ENCODE measurements around the gene BASP1. TPM values are rescaled to one million over a fixed set of nuclear protein-coding genes. Genes with fewer than 3 reads are reported as not detected.

Gene BASP1
- total RNA-seq, 3 donors from 2014 or later = 19.9 to 50.1 (median 34.9) TPM

GRCh38 chr5:17196697-17197096, 20.7 kb upstream of the BASP1 start:
- no peak for DNase-seq (ENCODE audit: low spot score in 2 of 2)
- H3K27me3 ChIP-seq = no peaks in the 10 kb centered on the region
- no peak for TF ChIP-seq POLR2A (IDR thresholded peaks at IDR 0.05)
- no peak for TF ChIP-seq POLR2AphosphoS5 (IDR thresholded peaks at IDR 0.05)
- no peak for TF ChIP-seq CTCF (IDR thresholded peaks at IDR 0.05)
- no peak overlapping the region for H3K27ac ChIP-seq
- H3K9me3 ChIP-seq = no peaks in the 10 kb centered on the region
- no peaks in the 10 kb centered on the region for H3K36me3 ChIP-seq
- no peak overlapping the region for H3K4me3 ChIP-seq
- no peaks in the 10 kb centered on the region for H3K4me1 ChIP-seq
- intact Hi-C loops (cut with DNase I; ENCODE audit: low total_unique reads) = no loop called here

- DNase-seq (ENCODE audit: low spot score in 2 of 2) = no peak
- Histone ChIP-seq H3K9me3 (no peaks in the 10 kb centered on the region), H3K4me1 (no peaks in the 10 kb centered on the region), H3K4me3 (no peak overlapping the region), H3K36me3 (no peaks in the 10 kb centered on the region), H3K27ac (no peak overlapping the region), H3K27me3 (peaks cover 0 to 9% of the 10 kb centered on the region in 2 donors)
- intact Hi-C loops (cut with DNase I; ENCODE audit: low total_unique reads) = no loop called here
- peak; percentile 31 to 47 (median 47) for TF ChIP-seq CTCF (IDR thresholded peaks at IDR 0.05)
- TF ChIP-seq POLR2AphosphoS5 (IDR thresholded peaks at IDR 0.05) = no peak
- TF ChIP-seq POLR2A (IDR thresholded peaks at IDR 0.05) = no peak
These were observed 13.9 kb upstream of the BASP1 start for GRCh38 chr5:17203329-17204132.

GRCh38 chr5:17204133-17204489, 13.3 kb upstream of the BASP1 start:
- Histone ChIP-seq H3K4me1 (no peaks in the 10 kb centered on the region), H3K9me3 (no peaks in the 10 kb centered on the region), H3K27ac (no peak overlapping the region), H3K36me3 (no peaks in the 10 kb centered on the region), H3K27me3 (peaks cover 0 to 9% of the 10 kb centered on the region in 2 donors), H3K4me3 (no peak overlapping the region)
- DNase-seq (ENCODE audit: low spot score in 2 of 2) = no peak
- intact Hi-C loops (cut with DNase I; ENCODE audit: low total_unique reads) = no loop called here
- TF ChIP-seq CTCF (IDR thresholded peaks at IDR 0.05) (no peak), POLR2AphosphoS5 (IDR thresholded peaks at IDR 0.05) (no peak), POLR2A (IDR thresholded peaks at IDR 0.05) (no peak)

- intact Hi-C loops (cut with DNase I; ENCODE audit: low total_unique reads) = no loop called here
- DNase-seq (ENCODE audit: low spot score in 2 of 2) = no peak
- TF ChIP-seq CTCF (IDR thresholded peaks at IDR 0.05) = no peak
- TF ChIP-seq POLR2A (IDR thresholded peaks at IDR 0.05) = no peak
- TF ChIP-seq POLR2AphosphoS5 (IDR thresholded peaks at IDR 0.05) = no peak
- Histone ChIP-seq H3K4me3 (no peak overlapping the region), H3K36me3 (no peaks in the 10 kb centered on the region), H3K27me3 (peaks cover 0 to 9% of the 10 kb centered on the region in 2 donors), H3K27ac (no peak overlapping the region), H3K4me1 (no peaks in the 10 kb centered on the region), H3K9me3 (no peaks in the 10 kb centered on the region)
These were observed 11.4 kb upstream of the BASP1 start for GRCh38 chr5:17206021-17206420.

GRCh38 chr5:17212191-17212590, 5.2 kb upstream of the BASP1 start:
- TF ChIP-seq POLR2AphosphoS5 (IDR thresholded peaks at IDR 0.05) = no peak
- TF ChIP-seq CTCF (IDR thresholded peaks at IDR 0.05) = no peak
- no peak for TF ChIP-seq POLR2A (IDR thresholded peaks at IDR 0.05)
- H3K27ac ChIP-seq = no peak overlapping the region
- no peaks in the 10 kb centered on the region for H3K36me3 ChIP-seq
- intact Hi-C loops (cut with DNase I; ENCODE audit: low total_unique reads) = no loop called here
- H3K9me3 ChIP-seq = no peaks in the 10 kb centered on the region
- no peaks in the 10 kb centered on the region for H3K4me1 ChIP-seq
- no peak for DNase-seq (ENCODE audit: low spot score in 2 of 2)
- H3K27me3 ChIP-seq = no peaks in the 10 kb centered on the region
- H3K4me3 ChIP-seq = no peak overlapping the region
